MM.1S (cell line): ENCODE data around the gene EPHB1.

ENCODE experiments used
- DNase-seq: peaks from one replicate; pipeline ENCODE4 v3.0.0-alpha.2; 2015
- H2AFZ ChIP-seq: fragments of 300-600 bp; sonication (generic); 2 replicates; pipeline ENCODE4 v1.6.0; 2016; ENCODE audit warnings: antibody characterized with exemption, low read length
- H3F3A ChIP-seq: fragments of 300-600 bp; sonication (generic); 2 replicates; pipeline ENCODE4 v1.6.1; 2016; ENCODE audit warnings: mild to moderate bottlenecking, antibody characterized with exemption, low read length, moderate library complexity, mixed read lengths; ENCODE audit not compliant: insufficient read depth
- H3K27ac ChIP-seq: fragments of 300-600 bp; sonication (generic); 2 replicates; pipeline ENCODE4 v1.5.1; 2016; ENCODE audit warnings: mild to moderate bottlenecking, low read length
- H3K27me3 ChIP-seq: fragments of 300-600 bp; sonication (generic); replicated peaks from 2 replicates; pipeline ENCODE4 v1.6.0; 2016; ENCODE audit warnings: low read length; ENCODE audit not compliant: insufficient read depth
- H3K36me3 ChIP-seq: fragments of 300-600 bp; sonication (generic); replicated peaks from 2 replicates; pipeline ENCODE4 v1.6.1; 2016; ENCODE audit warnings: mild to moderate bottlenecking, low read length, mixed read lengths; ENCODE audit not compliant: insufficient read depth
- H3K4me1 ChIP-seq: fragments of 300-600 bp; sonication (generic); 2 replicates; pipeline ENCODE4 v1.6.1; 2016; ENCODE audit warnings: low read length, mixed read lengths
- H3K4me2 ChIP-seq: fragments of 300-600 bp; sonication (generic); 2 replicates; pipeline ENCODE4 v1.6.0; 2016; ENCODE audit warnings: low read depth, low read length
- H3K4me3 ChIP-seq: fragments of 300-600 bp; sonication (generic); 2 replicates; pipeline ENCODE4 v1.5.1; 2016; ENCODE audit warnings: low read length, mixed read lengths
- H3K79me2 ChIP-seq: fragments of 300-600 bp; sonication (generic); 2 replicates; pipeline ENCODE4 v1.6.1; 2016; ENCODE audit warnings: mixed run types, low read length, mixed read lengths
- H3K9ac ChIP-seq: fragments of 300-600 bp; sonication (generic); 2 replicates; pipeline ENCODE4 v1.6.1; 2016; ENCODE audit warnings: low read length, mixed read lengths
- H3K9me2 ChIP-seq: fragments of 300-600 bp; sonication (generic); replicated peaks from 2 replicates; pipeline ENCODE4 v1.6.1; 2016; ENCODE audit warnings: mild to moderate bottlenecking, low read length, mixed read lengths; ENCODE audit not compliant: insufficient read depth
- H3K9me3 ChIP-seq: fragments of 300-600 bp; sonication (generic); replicated peaks from 2 replicates; pipeline ENCODE4 v1.6.1; 2016; ENCODE audit warnings: mild to moderate bottlenecking, low read length, mixed read lengths; ENCODE audit not compliant: insufficient read depth
- H4K20me1 ChIP-seq: fragments of 300-600 bp; sonication (generic); 2 replicates; pipeline ENCODE4 v1.6.1; 2016; ENCODE audit warnings: mild to moderate bottlenecking, low read length, moderate library complexity, mixed read lengths; ENCODE audit not compliant: insufficient read depth
- CTCF ChIP-seq: fragments of 300-600 bp; sonication (generic); IDR thresholded peaks from 2 replicates; pipeline ENCODE4 v1.5.1; 2016; ENCODE audit warnings: antibody characterized with exemption, low read length, mixed read lengths
- EZH2 ChIP-seq: fragments of 300-600 bp; sonication (generic); optimal IDR thresholded peaks from 2 replicates; pipeline ENCODE3; 2017; ENCODE audit warnings: low read depth, mild to moderate bottlenecking, antibody characterized with exemption, low read length, mixed read lengths
- EZH2phosphoT487 ChIP-seq: fragments of 300-600 bp; sonication (generic); IDR thresholded peaks from 2 replicates; pipeline ENCODE4 v1.6.1; 2018; ENCODE audit warnings: antibody characterized with exemption, low read length

EPHB1 gene

GRCh38 chr3:135190658-135191057 is 395.6 kb downstream of the EPHB1 start:
- Histone ChIP-seq H2AFZ (no peak overlapping the region), H3K27me3 (no peaks in the 10 kb centered on the region), H3K9me2 (no peaks in the 10 kb centered on the region), H4K20me1 (no peaks in the 10 kb centered on the region), H3K9ac (no peak overlapping the region), H3K79me2 (no peaks in the 10 kb centered on the region), H3F3A (no peaks in the 10 kb centered on the region), H3K4me1 (no peaks in the 10 kb centered on the region), H3K36me3 (no peaks in the 10 kb centered on the region), H3K27ac (no peak overlapping the region), H3K9me3 (no peaks in the 10 kb centered on the region), H3K4me2 (no peak overlapping the region), H3K4me3 (no peak overlapping the region)
- no peak for TF ChIP-seq EZH2
- no peak for TF ChIP-seq EZH2phosphoT487
- TF ChIP-seq CTCF, result no peak
- DNase-seq, result no peak

- no peak overlapping the region for H2AFZ ChIP-seq
- H3K9ac ChIP-seq, result no peak overlapping the region
- H3K4me3 ChIP-seq, result no peak overlapping the region
- TF ChIP-seq EZH2phosphoT487 (no peak), CTCF (no peak), EZH2 (no peak)
- H3K27ac ChIP-seq, result no peak overlapping the region
- no peaks in the 10 kb centered on the region for H4K20me1 ChIP-seq
- no peaks in the 10 kb centered on the region for H3K27me3 ChIP-seq
- H3F3A ChIP-seq, result no peaks in the 10 kb centered on the region
- no peak for DNase-seq
- no peaks in the 10 kb centered on the region for H3K79me2 ChIP-seq
- no peaks in the 10 kb centered on the region for H3K36me3 ChIP-seq
- no peak overlapping the region for H3K4me2 ChIP-seq
- H3K9me3 ChIP-seq, result no peaks in the 10 kb centered on the region
- H3K9me2 ChIP-seq, result no peaks in the 10 kb centered on the region
- no peaks in the 10 kb centered on the region for H3K4me1 ChIP-seq
These were observed 396.6 kb downstream of the EPHB1 start for GRCh38 chr3:135191708-135192107.

GRCh38 chr3:135192929-135193328 is 397.9 kb downstream of the EPHB1 start:
- no peaks in the 10 kb centered on the region for H3K9me3 ChIP-seq
- no peak overlapping the region for H3K4me3 ChIP-seq
- no peak overlapping the region for H2AFZ ChIP-seq
- H3K4me1 ChIP-seq, result no peaks in the 10 kb centered on the region
- H3F3A ChIP-seq, result no peaks in the 10 kb centered on the region
- no peaks in the 10 kb centered on the region for H3K36me3 ChIP-seq
- no peaks in the 10 kb centered on the region for H3K79me2 ChIP-seq
- no peak for TF ChIP-seq EZH2
- TF ChIP-seq CTCF, result no peak
- no peak for TF ChIP-seq EZH2phosphoT487
- H3K9ac ChIP-seq, result no peak overlapping the region
- H3K9me2 ChIP-seq, result no peaks in the 10 kb centered on the region
- no peak overlapping the region for H3K4me2 ChIP-seq
- H3K27me3 ChIP-seq, result no peaks in the 10 kb centered on the region
- no peaks in the 10 kb centered on the region for H4K20me1 ChIP-seq
- no peak overlapping the region for H3K27ac ChIP-seq
- DNase-seq, result no peak
